Naive thymus-derived CD8-positive, alpha-beta T cell (primary cell): ENCODE data around the gene SDF4. TPM values are rescaled to one million over a fixed set of nuclear protein-coding genes. Genes with fewer than 3 reads are reported as not detected.

Experiments used
- ATAC-seq, 2 donors: fragments of 150-1000 bp; cut with Tn5 transposase in 1 of 2; sonication (Bioruptor Pico), chemical (Tn5 transposase) in 1 of 2; 1 replicate in 1 of 2; 2 replicates in 1 of 2; pipeline ENCODE4 v1.10.0; 2021; ENCODE audit warnings: mild to moderate bottlenecking in 2 of 2, moderate library complexity in 2 of 2
- POLR2A ChIA-PET: fragments of 350-600 bp; sonication (Branson Sonifier 250); formaldehyde crosslinking; loops from one replicate; lab custom pipeline; 2021; ENCODE audit warnings: antibody characterized with exemption; lab: Charles Lee
- DNase-seq, 10 donors: peaks; one replicate each; pipeline versions ENCODE4 v3.0.0 to v3.0.0-alpha.2; 2020 to 2022
- H3K27ac Mint-ChIP-seq, 10 donors: one replicate each; pipeline ENCODE4 v1.8.0; 2020 to 2022; ENCODE audit warnings: mild to moderate bottlenecking in 10 of 10, mixed read lengths in 10 of 10, moderate library complexity in 4 of 10, inconsistent platforms in 1 of 10
- H3K27me3 Mint-ChIP-seq, 5 donors: one replicate each; pipeline ENCODE4 v1.8.0; 2021 to 2022; ENCODE audit warnings: mixed read lengths in 5 of 5
- H3K36me3 Mint-ChIP-seq, 3 donors: one replicate each; pipeline ENCODE4 v1.8.0; 2020 to 2022; ENCODE audit warnings: mixed read lengths in 3 of 3, mild to moderate bottlenecking in 2 of 3, inconsistent platforms in 1 of 3
- H3K4me1 Mint-ChIP-seq, 4 donors: one replicate each; pipeline ENCODE4 v1.8.0; 2021 to 2022; ENCODE audit warnings: mixed read lengths in 4 of 4
- H3K4me3 Mint-ChIP-seq, 10 donors: one replicate each; pipeline ENCODE4 v1.8.0; 2020 to 2022; ENCODE audit warnings: mild to moderate bottlenecking in 10 of 10, mixed read lengths in 10 of 10, moderate library complexity in 6 of 10, inconsistent platforms in 1 of 10
- H3K9me3 Mint-ChIP-seq, 9 donors: one replicate each; pipeline ENCODE4 v1.8.0; 2020 to 2022; ENCODE audit warnings: mixed read lengths in 9 of 9, mild to moderate bottlenecking in 3 of 9, inconsistent platforms in 1 of 9, moderate library complexity in 1 of 9
- polyA plus RNA-seq, 3 donors: library from polyadenylated mRNA; unstranded; fragments of 300-500 nt; fragmentation: Illumina TruSeq; gene quantifications; one replicate each; pipeline ENCODE4 v1.2.3, GENCODE V29; 2021
- total RNA-seq, 8 experiments: library from RNA in 2 of 8; stranded (reverse) in 2 of 8; gene quantifications; one replicate each; pipeline ENCODE4 v1.2.3 and lab custom pipeline; 2021 to 2026

Gene SDF4
- total and polyA plus RNA-seq, 5 experiments from 2014 or later = 73.8 to 115 (median 86.3) TPM

DNA sequence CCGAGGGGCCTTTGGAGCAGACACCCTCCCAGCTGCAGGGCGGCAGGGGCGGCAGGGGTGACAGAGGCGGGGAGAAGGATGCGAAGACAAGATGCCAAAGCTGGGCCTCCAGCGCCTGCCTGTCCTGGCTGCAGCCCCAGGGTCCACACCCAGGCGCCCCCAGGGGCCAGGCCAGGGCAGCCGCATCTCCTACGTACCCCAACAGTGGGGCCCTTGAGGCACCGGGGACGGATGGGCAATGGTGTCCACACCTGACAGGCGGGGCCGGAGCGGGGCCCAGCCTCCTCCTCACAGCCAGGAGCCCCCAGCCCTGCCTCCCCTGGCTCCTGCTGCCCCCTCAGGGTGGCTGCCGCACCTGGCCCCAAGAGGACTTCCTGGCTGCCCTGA, 7.4 kb upstream of the SDF4 start:
- H3K36me3 Mint-ChIP-seq = peaks cover 0 to 5% (median 0%) of the 10 kb centered on the region in 3 donors
- ATAC-seq (no peak), DNase-seq (no peak)
- no peaks in the 10 kb centered on the region for H3K9me3 Mint-ChIP-seq
- no peaks in the 10 kb centered on the region for H3K27me3 Mint-ChIP-seq
- no peak overlapping the region for H3K27ac Mint-ChIP-seq
- POLR2A ChIA-PET = interaction anchor here (0.9 kb wide), 1 partner anchor 22 kb away, joined by 3 read pairs; no protein-coding TSS in a partner anchor
- H3K4me1 Mint-ChIP-seq = peaks cover 0 to 7% (median 6%) of the 10 kb centered on the region in 4 donors
- no peak overlapping the region for H3K4me3 Mint-ChIP-seq

DNA sequence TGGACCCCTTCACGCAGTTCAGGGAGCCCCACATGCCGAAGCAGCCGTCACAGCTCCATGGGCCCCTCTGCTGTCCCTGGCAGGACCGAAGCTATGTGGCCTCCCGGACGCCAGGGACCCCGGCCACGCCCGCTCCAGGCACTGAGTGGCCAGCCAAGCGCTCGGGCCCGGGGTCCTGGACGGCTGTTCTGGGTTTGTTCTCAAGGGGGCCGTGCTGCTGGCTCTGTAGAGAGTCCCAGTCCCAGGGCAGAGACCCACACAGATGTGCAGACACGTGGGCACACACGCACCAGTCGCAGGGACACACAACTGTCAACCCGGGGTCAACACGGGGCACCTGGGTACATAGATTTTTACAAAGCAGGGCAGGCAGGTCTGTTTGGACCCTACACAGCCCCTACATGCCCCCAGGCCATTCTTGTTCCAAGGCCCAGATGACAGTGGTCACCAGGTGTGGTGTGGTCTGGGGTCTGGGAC, 6.9 kb upstream of the SDF4 start:
- H3K27ac Mint-ChIP-seq = no peak overlapping the region

DNA sequence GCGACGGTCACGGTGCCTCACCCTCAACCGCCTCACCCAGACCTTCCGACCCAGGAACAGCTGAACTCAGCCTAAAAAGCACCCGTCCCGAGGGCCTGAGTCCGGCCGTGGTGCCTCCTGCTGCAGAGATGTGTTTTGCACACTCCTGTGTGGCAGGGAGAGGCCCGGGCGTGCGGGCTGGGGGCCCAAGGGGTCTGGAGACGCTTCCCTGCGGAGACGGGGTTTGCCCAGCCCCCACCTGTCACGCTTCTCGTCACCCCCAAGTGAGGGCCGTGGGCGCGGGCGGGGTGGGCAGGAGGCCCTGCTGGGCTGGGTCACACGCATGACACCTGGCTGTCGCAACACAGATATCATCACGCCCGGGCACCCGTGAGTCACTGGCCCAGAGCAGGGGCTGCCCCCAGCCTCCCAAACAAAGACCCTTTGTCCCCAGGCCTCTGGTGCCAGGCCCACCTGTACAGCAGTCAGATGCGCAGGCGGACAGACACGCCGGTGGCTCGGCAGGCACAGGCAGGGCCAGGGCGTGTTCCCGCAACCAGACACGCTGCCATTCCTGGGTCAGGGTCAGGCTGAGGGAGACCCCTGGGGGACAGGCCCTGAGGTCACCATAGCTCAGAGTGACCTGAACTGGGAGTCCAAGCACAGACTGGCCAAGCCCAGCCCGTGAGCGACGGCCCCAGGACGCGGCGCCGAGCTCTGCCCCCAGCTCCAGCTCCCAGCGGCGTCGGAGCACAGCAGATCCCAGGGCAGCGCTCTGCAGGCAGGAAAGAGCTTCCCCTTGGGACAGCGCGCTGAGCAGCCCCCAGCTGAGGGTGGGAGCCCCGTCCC, 6.3 kb upstream of the SDF4 start:
- Mint-ChIP-seq H3K27ac (no peak overlapping the region), H3K4me3 (no peak overlapping the region), H3K36me3 (peaks cover 0 to 8% (median 0%) of the 10 kb centered on the region in 3 donors), H3K4me1 (peaks cover 4 to 18% (median 15%) of the 10 kb centered on the region in 4 donors), H3K9me3 (no peaks in the 10 kb centered on the region), H3K27me3 (no peaks in the 10 kb centered on the region)
- no peak for DNase-seq
- POLR2A ChIA-PET = no interaction called here
- no peak for ATAC-seq

More for the DNA sequence above, 6.9 kb upstream of the SDF4 start:
- Mint-ChIP-seq H3K27me3 (no peaks in the 10 kb centered on the region), H3K4me3 (no peak overlapping the region), H3K9me3 (no peaks in the 10 kb centered on the region), H3K36me3 (peaks cover 0 to 8% (median 0%) of the 10 kb centered on the region in 3 donors), H3K4me1 (peaks cover 2 to 12% (median 11%) of the 10 kb centered on the region in 4 donors)
- POLR2A ChIA-PET = no interaction called here
- ATAC-seq (no peak), DNase-seq (no peak)

DNA sequence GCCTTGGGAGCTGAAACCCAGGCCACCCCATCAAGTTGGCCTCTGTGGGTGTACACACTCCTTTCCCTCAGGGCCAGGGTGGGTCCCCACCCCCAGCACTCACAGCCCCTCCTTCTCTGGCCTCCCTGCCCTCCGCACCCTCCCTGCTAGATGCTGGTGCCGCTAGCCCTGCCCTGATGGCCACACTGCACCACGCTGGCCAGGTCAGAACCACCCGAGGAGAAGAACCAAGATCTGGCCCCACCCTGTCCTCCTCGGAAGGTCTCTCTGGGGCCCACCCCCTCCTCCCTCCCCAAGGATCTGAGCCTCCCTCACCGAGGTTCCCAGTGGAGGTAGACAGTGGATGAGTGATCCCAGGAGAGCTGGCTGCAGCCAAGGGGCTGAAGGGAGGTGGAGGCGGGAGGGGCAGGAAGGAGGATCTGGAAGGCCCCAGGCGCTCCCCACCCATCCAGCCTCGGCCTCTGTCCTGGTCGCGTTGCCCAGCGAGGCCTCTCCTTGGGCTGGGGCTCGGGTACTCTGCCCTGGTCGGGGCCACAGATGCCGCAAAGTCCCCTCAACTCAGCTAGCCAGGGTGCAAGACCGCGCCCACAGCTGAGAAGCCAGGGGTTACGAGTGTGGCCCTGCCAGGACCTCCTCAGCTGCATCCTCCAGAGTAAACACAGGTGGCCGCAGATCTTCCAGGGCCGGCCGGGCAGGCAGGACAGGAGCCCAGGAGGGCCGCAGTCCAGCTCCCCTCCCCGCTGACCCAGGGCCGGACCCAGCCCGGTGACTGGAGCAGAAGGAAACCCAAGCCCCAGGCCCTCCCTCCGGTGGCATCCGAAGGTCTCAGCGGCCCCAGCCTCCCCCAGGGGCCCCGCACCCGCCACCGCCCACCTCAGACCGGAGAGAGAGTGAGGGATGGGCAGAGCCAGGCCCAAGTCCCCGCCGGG, 5.4 kb upstream of the SDF4 start:
- H3K9me3 Mint-ChIP-seq = no peaks in the 10 kb centered on the region
- ATAC-seq = no peak
- peak overlapping the region in 1 of 10 donors; percentile 6 for H3K4me3 Mint-ChIP-seq
- DNase-seq = no peak
- no peak overlapping the region for H3K27ac Mint-ChIP-seq
- POLR2A ChIA-PET = no interaction called here
- peaks cover 4 to 18% (median 15%) of the 10 kb centered on the region in 4 donors for H3K4me1 Mint-ChIP-seq
- H3K36me3 Mint-ChIP-seq = peaks cover 0 to 8% (median 0%) of the 10 kb centered on the region in 3 donors
- no peaks in the 10 kb centered on the region for H3K27me3 Mint-ChIP-seq

DNA sequence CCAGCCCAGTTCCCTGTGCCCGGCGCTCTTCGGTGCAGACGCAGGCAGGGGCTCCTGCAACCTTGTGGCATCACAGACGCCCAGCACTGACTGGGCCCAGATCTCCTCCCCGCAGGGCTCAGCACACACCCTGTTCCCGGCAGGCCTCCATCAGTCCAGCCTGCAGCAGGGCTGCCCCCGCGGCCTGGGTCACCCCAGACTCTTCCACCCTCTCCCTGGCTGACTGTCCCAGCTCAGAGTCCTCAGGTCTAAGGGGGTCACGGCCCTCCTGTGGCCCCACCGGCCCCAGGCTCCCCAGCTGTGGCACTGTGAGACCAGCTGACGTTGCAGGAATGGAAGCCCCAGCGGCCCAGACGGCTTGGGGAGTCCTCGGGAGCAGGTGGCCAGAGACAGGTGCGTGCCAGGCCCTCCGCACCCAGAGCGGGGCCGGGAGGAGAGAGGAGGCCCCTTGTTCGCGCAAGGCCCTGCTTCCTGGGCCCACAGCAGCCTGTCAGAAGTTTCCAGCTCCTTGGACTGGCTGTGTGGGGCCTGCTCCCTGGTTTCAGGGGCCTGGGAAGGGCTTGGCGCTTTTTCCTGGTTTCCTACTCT, 4.5 kb upstream of the SDF4 start:
- DNase-seq (no peak), ATAC-seq (no peak)
- H3K27me3 Mint-ChIP-seq = no peaks in the 10 kb centered on the region
- no peaks in the 10 kb centered on the region for H3K9me3 Mint-ChIP-seq
- H3K27ac Mint-ChIP-seq = peak overlapping the region in 1 of 10 donors; percentile 25
- H3K4me1 Mint-ChIP-seq = peaks cover 4 to 18% (median 15%) of the 10 kb centered on the region in 4 donors
- H3K4me3 Mint-ChIP-seq = no peak overlapping the region
- peaks cover 0 to 8% (median 0%) of the 10 kb centered on the region in 3 donors for H3K36me3 Mint-ChIP-seq
- POLR2A ChIA-PET = no interaction called here

DNA sequence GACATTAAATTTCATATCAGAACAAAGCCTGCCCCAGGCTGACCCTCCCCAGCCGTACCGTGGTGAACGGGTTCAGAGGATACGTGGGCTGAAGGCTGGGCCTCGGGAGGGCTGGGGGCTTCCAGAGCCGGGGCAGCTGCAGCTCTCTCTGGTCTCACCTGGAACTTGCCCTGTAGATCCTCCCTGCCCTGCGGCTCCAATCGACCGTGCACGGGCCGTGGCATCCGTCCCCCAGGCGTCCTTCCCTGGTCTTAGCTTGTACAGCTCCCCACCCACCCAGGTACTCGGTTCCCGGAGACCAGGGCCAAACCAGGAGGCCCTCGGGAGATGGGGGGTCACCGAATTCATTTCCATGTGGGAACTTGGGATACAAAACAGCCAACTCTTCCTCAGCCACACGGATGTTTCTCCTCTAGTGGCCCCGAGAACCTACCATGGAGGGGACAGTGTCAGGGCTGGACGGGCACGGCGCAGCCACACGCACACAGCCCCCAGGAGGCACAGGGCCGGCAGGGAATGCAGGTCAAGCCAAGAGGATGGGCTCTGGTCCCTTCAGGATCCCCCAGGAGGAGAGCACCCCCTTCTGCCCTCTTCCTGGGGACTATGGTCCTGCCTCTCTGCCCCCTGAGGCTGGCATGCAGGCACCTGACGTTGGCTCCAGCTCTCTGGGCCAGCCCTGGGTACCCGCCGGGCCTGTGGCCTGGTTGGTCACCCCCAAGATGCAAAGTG, 3.4 kb upstream of the SDF4 start:
- no peak for DNase-seq

DNA sequence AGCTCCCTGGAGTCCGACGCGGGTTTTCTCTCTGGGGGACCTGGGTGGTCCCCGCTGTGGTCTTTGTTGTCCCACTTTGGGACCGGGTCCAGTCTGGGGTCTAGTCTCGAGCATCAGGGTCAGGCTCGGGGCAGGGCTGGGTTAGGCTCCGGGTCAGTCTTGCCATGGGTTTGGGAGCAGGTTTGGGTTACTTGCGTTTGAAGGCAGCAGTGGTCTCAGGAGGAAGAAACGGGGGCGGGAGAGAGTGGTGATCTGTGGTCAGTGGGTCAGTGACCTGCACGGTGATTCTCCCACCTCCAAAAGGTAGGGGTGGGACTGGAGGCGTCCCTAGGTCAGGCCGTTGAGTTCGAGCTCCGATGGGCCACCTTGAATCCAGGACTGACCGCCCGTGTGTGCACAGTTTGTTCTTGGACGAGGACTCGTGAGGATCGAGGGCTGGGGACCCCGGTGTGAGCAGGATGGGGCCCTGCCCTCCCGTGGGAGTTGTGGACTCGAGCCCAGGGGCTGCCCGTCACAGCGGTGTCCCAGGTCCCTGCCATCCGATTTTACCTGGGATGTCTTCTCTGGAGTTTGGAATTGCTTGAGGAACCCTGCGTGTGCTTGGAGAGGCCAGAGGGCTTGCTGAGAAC, 2.5 kb upstream of the SDF4 start:
- Mint-ChIP-seq H3K9me3 (no peaks in the 10 kb centered on the region), H3K36me3 (peaks cover 0 to 11% (median 0%) of the 10 kb centered on the region in 3 donors), H3K4me3 (peak overlapping the region; percentile 25 to 91 (median 77)), H3K27ac (peak overlapping the region in 6 of 10 donors; percentile 27 to 85 (median 74)), H3K4me1 (peaks cover 14 to 36% (median 33%) of the 10 kb centered on the region in 4 donors), H3K27me3 (no peaks in the 10 kb centered on the region)
- POLR2A ChIA-PET = no interaction called here
- ATAC-seq = no peak
- no peak for DNase-seq

More for the DNA sequence above, 3.4 kb upstream of the SDF4 start:
- Mint-ChIP-seq H3K27me3 (no peaks in the 10 kb centered on the region), H3K4me3 (peak overlapping the region in 4 of 10 donors; percentile 2 to 91 (median 43)), H3K4me1 (peaks cover 8 to 27% (median 25%) of the 10 kb centered on the region in 4 donors), H3K36me3 (peaks cover 0 to 8% (median 0%) of the 10 kb centered on the region in 3 donors), H3K27ac (peak overlapping the region in 1 of 10 donors; percentile 7), H3K9me3 (no peaks in the 10 kb centered on the region)
- POLR2A ChIA-PET = no interaction called here
- no peak for ATAC-seq

DNA sequence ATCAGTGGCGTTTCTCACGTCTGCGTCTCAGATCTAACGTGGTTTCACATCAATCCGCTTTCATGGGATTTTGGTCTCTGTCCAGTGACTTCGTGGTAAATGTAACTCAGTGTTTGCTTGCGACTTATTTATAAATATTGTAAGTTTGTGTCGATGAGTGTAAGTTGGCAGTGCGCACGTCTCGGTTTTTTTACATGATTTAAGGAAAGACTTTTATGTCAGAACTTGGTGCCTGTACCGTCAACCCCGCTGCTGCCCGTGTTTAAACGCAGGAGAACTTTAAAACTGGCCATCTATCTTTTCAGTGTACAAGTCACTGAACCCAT, 1.7 kb upstream of the SDF4 start:
- POLR2A ChIA-PET = no interaction called here
- Mint-ChIP-seq H3K27ac (peak overlapping the region in 9 of 10 donors; percentile 19 to 86 (median 79)), H3K27me3 (no peaks in the 10 kb centered on the region), H3K4me1 (peaks cover 14 to 40% (median 37%) of the 10 kb centered on the region in 4 donors), H3K9me3 (no peaks in the 10 kb centered on the region), H3K36me3 (peaks cover 0 to 11% (median 0%) of the 10 kb centered on the region in 3 donors), H3K4me3 (peak overlapping the region; percentile 69 to 91 (median 80))
- ATAC-seq = no peak
- DNase-seq = no peak

DNA sequence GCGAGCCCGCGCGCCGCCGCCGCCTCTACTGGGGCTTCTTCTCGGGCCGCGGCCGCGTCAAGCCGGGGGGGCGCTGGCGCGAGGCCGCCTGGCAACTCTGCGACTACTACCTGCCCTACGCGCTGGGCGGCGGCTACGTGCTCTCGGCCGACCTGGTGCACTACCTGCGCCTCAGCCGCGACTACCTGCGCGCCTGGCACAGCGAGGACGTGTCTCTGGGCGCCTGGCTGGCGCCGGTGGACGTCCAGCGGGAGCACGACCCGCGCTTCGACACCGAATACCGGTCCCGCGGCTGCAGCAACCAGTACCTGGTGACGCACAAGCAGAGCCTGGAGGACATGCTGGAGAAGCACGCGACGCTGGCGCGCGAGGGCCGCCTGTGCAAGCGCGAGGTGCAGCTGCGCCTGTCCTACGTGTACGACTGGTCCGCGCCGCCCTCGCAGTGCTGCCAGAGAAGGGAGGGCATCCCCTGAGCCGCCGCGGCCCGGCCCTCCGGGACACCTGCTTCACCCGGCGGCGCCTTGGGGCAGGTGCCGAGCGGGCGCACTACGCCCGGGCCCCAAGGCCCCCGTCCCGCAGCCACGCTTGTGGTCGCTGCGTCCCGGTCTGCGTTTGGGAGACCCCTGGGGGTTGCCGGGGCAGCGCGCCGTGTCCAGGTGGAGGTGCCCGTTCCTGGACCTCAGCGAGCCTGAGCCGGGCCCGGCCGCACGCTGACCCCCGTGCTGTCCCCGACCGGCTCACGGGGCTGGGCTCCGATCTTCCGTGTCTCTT, 1.2 kb upstream of the SDF4 start:
- Mint-ChIP-seq H3K9me3 (no peaks in the 10 kb centered on the region), H3K36me3 (peaks cover 0 to 11% (median 0%) of the 10 kb centered on the region in 3 donors), H3K27ac (peak overlapping the region in 8 of 10 donors; percentile 27 to 86 (median 80)), H3K4me1 (peaks cover 14 to 43% (median 37%) of the 10 kb centered on the region in 4 donors), H3K27me3 (no peaks in the 10 kb centered on the region), H3K4me3 (peak overlapping the region; percentile 69 to 91 (median 80))
- POLR2A ChIA-PET = interaction anchor here (0.9 kb wide), 1 partner anchor 75 kb away, joined by 3 read pairs; no protein-coding TSS in a partner anchor
- peak in 1 of 10 donors; percentile 18 for DNase-seq
- no peak for ATAC-seq

DNA sequence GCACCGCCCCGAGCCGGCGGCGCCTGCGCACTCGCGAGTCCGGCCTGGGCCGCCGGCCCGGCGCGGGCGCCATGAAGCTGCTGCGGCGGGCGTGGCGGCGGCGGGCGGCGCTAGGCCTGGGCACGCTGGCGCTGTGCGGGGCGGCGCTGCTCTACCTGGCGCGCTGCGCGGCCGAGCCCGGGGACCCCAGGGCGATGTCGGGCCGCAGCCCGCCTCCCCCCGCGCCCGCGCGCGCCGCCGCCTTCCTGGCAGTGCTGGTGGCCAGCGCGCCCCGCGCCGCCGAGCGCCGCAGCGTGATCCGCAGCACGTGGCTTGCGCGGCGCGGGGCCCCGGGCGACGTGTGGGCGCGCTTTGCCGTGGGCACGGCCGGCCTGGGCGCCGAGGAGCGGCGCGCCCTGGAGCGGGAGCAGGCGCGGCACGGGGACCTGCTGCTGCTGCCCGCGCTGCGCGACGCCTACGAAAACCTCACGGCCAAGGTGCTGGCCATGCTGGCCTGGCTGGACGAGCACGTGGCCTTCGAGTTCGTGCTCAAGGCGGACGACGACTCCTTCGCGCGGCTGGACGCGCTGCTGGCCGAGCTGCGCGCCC, 501 bp upstream of the SDF4 start, which contains the start of gene B3GALT6:
Gene B3GALT6 (plus strand): TSS at position 30 of the 588 bp plus-strand sequence. CDS start 42 bp downstream, at position 72.
- H3K27ac Mint-ChIP-seq = peak within 1 kb of the TSS; percentile 74 to 97 (median 92)
- no peaks in the 10 kb centered on the region for H3K27me3 Mint-ChIP-seq
- POLR2A ChIA-PET = interaction anchor here (0.6 to 1.6 kb wide), 5 partner anchors 17 to 74 kb away, joined by 3 to 6 read pairs (median 4); partner anchors contain the start of gene UBE2J2
- H3K4me3 Mint-ChIP-seq = peak within 1 kb of the TSS; percentile 83 to 96 (median 91)
- H3K4me1 Mint-ChIP-seq = peaks cover 14 to 45% (median 37%) of the 10 kb centered on the region in 4 donors
- peak in 1 of 2 donors; percentile 75 for ATAC-seq
- H3K36me3 Mint-ChIP-seq = peaks cover 0 to 11% (median 0%) of the 10 kb centered on the region in 3 donors
- H3K9me3 Mint-ChIP-seq = no peaks in the 10 kb centered on the region
- no peak for DNase-seq
